ENCODE measurements around the gene DEDD.

Gene DEDD

GRCh38 chr1:161092621-161093028 is 39.8 kb downstream of the DEDD start:
- DNase-seq (ENCODE audit: low read depth in 2 of 2): peak; percentile 34 to 52

- no peak for DNase-seq (ENCODE audit: low read depth in 2 of 2)
These were observed 40.5 kb downstream of the DEDD start for GRCh38 chr1:161091796-161092507.

GRCh38 chr1:161091093-161091492 is 41.4 kb downstream of the DEDD start:
- no peak for DNase-seq (ENCODE audit: low read depth in 2 of 2)

GRCh38 chr1:161090617-161091016 is 41.9 kb downstream of the DEDD start:
- DNase-seq (ENCODE audit: low read depth in 2 of 2): no peak

GRCh38 chr1:161089938-161090337 is 42.5 kb downstream of the DEDD start:
- no peak for DNase-seq (ENCODE audit: low read depth in 2 of 2)

- DNase-seq (ENCODE audit: low read depth in 2 of 2): no peak
These were observed 43.1 kb downstream of the DEDD start, which contains the start of gene NECTIN4 for GRCh38 chr1:161089251-161089924. Gene NECTIN4, minus strand, starts transcription at chr1:161089558. Its CDS starts 262 bp downstream, at chr1:161089296.

- no peak for DNase-seq (ENCODE audit: low read depth in 2 of 2)
These were observed 43.8 kb downstream of the DEDD start for GRCh38 chr1:161088587-161089110.

GRCh38 chr1:161086457-161086856 is 46.0 kb downstream of the DEDD start:
- no peak for DNase-seq (ENCODE audit: low read depth in 2 of 2)

- no peak for DNase-seq (ENCODE audit: low read depth in 2 of 2)
These were observed 47.3 kb downstream of the DEDD start for GRCh38 chr1:161085165-161085564.

GRCh38 chr1:161084597-161084988 is 47.9 kb downstream of the DEDD start:
- no peak for DNase-seq (ENCODE audit: low read depth in 2 of 2)

GRCh38 chr1:161083748-161084596 is 48.5 kb downstream of the DEDD start:
- no peak for DNase-seq (ENCODE audit: low read depth in 2 of 2)

GRCh38 chr1:161082996-161083747 is 49.3 kb downstream of the DEDD start:
- no peak for DNase-seq (ENCODE audit: low read depth in 2 of 2)

- DNase-seq (ENCODE audit: low read depth in 2 of 2): no peak
These were observed 50.0 kb downstream of the DEDD start for GRCh38 chr1:161082483-161082882.

GRCh38 chr1:161081519-161081918 is 50.9 kb downstream of the DEDD start:
- no peak for DNase-seq (ENCODE audit: low read depth in 2 of 2)

- no peak for DNase-seq (ENCODE audit: low read depth in 2 of 2)
These were observed 51.7 kb downstream of the DEDD start for GRCh38 chr1:161080441-161081405.

- DNase-seq (ENCODE audit: low read depth in 2 of 2): no peak
These were observed 52.9 kb downstream of the DEDD start for GRCh38 chr1:161079436-161080110.

GRCh38 chr1:161077426-161077825 is 55.0 kb downstream of the DEDD start:
- DNase-seq (ENCODE audit: low read depth in 2 of 2): no peak

- DNase-seq (ENCODE audit: low read depth in 2 of 2): no peak
These were observed 56.1 kb downstream of the DEDD start for GRCh38 chr1:161076410-161076809.

- no peak for DNase-seq (ENCODE audit: low read depth in 2 of 2)
These were observed 57.6 kb downstream of the DEDD start for GRCh38 chr1:161074676-161075368.
